Measurements from ENCODE around the gene SLC9A1.

DNA sequence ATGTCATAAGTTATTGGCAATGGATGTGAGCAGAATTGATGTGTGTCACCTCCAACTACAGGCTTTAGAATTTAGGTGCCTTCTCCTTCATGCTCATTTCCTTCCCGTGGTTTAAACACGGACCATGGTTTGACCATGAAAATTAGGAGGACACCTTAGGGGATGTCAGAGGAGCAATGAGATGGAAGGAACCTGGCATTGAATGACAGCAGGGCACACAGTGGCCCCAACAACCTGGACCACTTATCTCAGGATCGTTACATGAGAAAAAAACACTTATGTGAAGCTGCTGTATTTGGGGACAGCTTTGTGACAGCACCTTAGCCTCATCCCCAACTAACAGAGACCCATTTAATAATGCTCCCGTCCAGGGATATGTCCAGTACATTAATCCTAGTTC is 70.8 kb downstream of the SLC9A1 start:
- TF ChIP-seq, protein P1, sequence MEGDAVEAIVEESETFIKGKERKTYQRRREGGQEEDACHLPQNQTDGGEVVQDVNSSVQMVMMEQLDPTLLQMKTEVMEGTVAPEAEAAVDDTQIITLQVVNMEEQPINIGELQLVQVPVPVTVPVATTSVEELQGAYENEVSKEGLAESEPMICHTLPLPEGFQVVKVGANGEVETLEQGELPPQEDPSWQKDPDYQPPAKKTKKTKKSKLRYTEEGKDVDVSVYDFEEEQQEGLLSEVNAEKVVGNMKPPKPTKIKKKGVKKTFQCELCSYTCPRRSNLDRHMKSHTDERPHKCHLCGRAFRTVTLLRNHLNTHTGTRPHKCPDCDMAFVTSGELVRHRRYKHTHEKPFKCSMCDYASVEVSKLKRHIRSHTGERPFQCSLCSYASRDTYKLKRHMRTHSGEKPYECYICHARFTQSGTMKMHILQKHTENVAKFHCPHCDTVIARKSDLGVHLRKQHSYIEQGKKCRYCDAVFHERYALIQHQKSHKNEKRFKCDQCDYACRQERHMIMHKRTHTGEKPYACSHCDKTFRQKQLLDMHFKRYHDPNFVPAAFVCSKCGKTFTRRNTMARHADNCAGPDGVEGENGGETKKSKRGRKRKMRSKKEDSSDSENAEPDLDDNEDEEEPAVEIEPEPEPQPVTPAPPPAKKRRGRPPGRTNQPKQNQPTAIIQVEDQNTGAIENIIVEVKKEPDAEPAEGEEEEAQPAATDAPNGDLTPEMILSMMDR (IDR thresholded peaks at IDR 0.05) = no peak
- TF ChIP-seq EZH2 (IDR thresholded peaks at IDR 0.05) = no peak
- TF ChIP-seq EZH2phosphoT487 (IDR thresholded peaks at IDR 0.05) = no peak

All from neural progenitor cell (in vitro differentiated cells).